Measurements from ENCODE around the gene MAP3K14.

The MAP3K14 gene

DNA sequence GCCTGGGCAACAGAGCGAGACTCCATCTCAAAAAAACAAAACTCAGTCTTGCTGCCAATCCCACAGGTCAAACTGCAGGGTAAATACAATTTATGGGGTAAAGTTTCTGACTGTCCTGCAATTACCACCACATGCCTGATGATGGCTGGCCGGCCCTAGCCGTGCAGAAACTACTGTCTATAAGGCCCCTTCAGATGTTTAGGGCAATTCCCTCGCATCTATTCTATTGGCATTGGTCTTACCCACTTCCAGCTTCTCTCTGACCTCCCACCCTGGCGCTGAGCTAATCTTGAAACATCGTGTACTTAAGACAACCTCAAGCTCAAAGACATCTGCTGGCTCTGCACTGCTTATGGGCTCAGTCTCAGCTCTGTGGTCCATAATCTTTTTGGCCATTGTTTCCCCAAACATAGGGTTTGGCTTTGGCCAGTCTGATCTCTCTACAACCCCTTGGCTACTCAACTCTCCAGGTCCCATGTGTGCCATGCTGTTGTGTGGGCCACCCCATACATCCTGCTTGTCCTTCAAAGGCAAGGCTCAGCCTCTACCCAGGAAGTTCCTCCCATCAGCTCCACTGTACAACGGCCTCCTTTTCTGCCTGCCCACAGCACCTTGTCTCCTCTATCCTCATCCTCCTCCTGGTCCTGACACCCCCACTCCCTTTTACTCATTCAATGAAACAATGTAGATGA, 16.6 kb downstream of the MAP3K14 start:
- no peak for DNase-seq (ENCODE audit: low read depth in 2 of 2)

DNA sequence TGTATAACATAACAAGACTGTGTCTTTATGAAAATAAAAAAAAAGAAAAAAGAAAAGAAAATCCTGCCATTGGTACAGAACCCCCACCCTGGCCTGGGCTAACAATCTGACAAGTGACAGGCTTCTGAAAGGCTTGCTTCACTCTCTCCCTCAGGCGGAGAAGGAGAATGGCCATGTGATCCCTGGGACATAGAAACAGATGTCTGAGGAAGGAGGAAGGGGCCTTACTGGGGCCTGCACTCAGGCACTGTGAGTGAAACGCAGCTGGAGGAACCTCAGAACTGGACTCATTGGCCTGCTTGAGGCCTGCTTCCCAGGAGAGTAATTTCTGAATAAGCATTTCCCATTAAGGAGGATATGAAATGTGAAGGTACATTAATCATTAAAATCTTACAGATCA, 17.5 kb downstream of the MAP3K14 start:
- DNase-seq (ENCODE audit: low read depth in 2 of 2), result no peak

DNA sequence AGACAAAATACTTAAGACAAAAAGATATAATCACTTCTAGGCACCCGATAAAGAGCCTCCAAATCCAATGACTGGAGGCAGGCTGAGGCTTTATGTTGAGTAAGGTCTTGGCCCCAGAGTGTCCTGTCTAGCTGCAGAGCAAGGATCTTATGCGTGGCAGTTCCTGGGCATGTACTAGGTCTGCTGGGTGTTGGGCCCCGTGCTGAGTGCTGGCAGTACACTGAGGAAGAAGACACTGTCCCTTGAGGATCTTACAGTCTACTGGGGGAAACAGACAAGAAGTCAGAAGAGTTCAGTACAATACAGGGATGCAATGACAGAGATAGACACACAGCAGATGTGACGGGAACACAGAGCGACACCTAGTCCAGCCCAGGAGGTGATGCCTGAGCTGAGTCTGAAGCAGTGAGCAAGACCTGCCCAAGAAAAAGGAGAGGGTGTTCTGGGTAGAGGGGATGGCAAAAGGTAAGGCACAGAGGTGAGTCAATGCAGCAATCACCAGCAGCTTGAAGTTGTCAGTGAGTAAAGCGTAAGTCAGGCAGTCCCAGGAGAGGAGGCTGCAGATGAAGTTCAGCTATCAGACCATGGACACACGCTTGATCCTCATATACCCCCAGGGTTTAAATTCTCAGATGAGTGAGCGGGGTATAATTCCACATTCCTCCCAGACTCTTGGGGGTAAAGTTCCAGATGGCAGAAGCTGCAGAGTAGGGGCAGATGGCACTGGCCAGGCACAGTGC, 18.1 kb downstream of the MAP3K14 start:
- DNase-seq (ENCODE audit: low read depth in 2 of 2), result no peak

DNA sequence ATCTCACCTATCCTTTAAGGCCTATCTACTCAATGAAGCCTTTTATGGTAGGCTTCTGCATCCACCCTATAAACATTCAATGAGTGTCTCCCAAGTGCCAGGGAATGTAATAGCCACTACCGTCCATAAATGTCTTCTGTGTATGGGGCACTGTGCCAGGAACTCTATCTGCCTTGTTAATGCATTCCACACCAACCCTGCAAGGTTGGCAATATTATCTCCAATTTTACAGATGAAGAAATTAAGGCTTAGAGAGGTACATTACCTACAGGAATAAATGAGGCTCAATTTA, 20.0 kb downstream of the MAP3K14 start:
- no peak for DNase-seq (ENCODE audit: low read depth in 2 of 2)

DNA sequence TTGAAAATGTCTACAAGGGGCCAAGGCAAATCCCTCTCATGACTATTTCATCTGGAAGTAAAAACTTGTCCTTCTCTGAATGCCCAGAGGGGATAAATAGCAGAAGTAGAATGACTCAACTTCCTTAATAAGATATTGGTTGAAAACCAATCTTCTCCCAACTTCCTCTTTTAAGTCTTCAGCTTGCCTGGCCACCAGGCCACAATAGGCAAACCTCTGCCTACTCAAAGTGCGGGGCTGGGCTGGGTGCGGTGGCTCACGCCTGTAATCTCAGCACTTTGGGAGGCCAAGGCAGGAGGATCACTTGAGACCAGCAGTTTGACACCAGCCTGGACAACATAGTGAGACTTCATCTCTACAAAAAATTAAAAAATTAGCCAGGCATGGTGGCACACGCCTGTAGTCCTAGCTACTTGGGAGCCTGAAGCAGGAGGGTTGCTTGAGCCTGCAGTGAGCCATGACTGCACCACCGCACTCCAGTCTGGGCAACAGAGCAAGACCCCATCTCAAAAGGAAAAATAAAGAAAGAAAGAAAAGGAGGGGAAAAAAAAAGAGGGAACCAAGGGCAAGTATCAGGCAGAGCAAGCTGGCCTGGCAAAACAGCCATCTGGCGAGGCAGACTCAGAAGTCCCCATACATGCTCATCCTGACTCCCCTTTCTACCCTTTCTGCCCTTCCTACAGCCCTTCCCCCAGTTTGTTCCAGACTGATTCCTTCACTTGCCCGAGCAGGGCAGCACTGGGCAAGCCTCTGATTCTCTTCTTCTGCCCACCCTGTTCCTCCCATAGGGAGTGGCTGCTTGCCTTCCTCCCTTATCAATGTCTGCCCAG, 20.6 kb downstream of the MAP3K14 start:
- no peak for DNase-seq (ENCODE audit: low read depth in 2 of 2)

DNA sequence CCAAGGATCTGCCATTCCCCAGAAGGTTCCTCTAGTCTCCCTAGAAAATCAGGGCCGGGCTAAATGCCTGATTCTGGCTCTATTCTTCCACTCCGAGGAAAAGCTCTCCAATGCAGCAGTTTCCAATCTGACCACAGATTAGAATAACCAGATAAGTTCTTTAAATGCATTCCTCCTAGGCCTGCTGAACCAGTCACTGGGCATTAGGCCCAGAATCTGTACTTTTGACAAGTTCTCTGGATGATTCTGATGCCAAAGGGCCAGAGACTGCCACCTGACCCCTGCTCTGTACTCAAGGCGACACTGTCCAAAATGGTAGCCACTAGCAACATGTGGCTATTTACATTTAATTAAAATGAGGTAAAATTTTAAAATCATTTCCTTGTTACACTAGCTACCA, 22.3 kb downstream of the MAP3K14 start:
- DNase-seq (ENCODE audit: low read depth in 2 of 2), result no peak

DNA sequence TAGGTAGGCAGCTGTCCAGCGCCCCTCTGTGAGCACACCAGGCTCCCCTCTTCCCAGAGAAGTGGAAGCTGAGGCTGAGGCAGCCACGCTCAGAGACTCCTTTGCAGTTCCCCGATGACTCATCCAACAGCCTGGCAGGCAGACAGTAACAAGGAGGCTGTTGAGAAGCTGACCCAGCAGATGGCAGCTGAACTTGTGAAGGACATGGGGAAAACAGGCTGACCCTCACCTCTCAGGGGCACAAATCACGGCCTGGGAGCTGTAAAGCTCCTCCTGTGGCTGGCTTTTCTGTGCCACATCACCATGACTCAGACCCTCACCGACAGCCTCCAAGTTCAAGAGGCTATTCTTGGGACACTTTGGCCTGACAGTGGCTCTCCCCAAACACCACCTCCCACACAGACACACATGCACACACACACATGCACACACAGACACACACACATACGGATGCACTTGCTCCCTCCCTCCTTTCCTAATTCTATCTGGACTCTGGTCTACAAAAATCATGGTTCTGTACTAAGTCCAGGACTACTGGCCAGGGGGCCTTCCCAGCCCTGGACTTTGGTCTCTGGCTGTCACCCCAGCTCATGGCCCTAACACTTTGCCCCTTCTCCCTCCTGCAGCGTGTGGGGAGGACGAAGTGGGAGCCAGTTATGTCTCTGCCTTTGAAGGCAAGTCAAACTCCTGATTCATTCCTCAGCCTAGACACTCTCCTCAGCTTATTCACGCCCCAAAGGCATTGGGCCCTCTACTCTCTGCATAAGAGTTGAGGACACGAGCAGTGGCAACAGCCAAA, 23.2 kb downstream of the MAP3K14 start:
- no peak for DNase-seq (ENCODE audit: low read depth in 2 of 2)

DNA sequence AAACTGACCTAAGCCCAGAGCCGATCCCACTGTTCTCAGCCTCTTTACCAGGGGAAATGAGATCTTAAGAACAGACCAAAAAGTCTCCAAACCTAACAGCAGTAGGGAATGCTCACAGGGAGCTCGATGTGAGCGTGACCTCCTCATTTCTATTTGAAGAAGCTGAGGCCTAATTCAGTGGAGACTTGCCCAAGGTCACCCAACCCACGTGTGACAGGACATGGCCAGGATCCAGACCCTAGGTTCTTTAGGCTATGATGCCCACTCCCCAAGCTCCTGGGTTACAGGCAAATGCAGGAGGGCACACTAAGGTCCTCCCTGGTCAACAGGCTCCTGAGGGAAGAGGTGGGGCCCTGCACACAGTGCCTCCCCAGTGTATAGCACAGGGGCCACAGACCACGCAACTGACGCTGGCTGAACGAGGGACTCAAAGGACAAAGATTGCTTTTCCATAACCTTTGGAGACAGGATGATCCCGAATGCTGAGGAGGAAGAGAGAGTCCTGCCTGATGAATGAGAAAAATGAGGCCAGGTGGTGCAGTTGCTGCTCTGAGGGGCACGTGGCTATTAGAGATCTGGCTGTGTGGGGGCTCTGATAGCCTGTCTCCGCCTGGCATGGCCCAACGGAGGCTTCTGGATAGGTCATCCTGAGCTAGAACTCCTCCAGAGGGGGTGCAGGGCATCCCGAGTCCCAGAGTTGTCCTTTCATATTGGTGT, 24.0 kb downstream of the MAP3K14 start:
- no peak for DNase-seq (ENCODE audit: low read depth in 2 of 2)

DNA sequence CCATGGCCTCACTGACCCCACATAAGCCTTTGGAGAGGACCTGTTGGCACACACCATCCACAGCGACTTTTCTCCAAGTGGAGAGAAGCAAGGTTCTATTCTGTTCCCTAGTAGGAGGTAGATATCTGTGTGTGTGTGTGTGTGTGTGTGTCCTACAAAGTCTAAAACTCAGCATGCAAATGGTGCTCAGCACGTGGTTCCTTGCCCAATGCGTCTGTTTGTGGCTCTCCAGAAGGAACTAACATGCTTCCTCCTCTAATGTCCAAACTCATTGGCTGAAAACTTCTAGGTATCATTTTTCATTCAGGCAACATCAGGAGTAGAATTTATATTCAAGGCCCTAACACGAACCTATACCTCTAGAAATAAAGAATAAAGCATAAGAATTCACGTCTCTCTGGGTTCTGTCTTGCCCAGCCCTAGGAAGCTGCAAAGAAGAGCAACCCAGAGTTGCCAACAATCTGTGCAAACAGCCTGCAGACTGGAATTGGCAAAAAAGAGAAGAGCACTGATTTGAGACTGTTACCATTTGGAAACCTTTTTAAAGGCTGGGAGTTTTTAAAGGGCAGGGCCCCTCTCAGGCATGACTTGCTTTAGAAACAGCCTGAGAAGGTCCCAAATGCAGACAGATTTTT, 25.5 kb downstream of the MAP3K14 start:
- DNase-seq (ENCODE audit: low read depth in 2 of 2), result no peak

DNA sequence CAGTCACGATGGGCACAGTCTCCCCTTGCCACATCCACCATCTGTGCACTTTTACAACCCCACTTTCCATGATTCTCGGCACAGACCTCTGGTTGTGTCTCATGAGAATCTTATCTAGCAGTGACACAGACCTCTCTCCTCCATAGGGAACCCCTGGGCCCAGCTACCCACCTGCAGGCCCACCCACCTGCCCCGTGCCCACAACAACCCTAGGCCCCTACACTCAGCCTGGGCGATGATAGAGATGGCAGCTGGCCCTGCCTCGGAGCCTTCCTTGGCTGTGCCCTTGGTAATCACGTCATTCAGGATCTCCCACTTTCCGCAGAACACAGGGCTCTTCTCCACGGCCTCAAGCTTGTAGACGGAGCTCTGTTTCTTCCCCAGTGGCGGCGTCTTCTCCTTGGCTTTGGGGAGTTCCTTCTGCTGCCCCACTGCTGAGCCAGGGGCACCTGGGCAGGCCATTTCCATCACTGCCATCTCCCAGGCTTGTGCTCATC, 26.5 kb downstream of the MAP3K14 start:
- DNase-seq (ENCODE audit: low read depth in 2 of 2), result no peak

DNA sequence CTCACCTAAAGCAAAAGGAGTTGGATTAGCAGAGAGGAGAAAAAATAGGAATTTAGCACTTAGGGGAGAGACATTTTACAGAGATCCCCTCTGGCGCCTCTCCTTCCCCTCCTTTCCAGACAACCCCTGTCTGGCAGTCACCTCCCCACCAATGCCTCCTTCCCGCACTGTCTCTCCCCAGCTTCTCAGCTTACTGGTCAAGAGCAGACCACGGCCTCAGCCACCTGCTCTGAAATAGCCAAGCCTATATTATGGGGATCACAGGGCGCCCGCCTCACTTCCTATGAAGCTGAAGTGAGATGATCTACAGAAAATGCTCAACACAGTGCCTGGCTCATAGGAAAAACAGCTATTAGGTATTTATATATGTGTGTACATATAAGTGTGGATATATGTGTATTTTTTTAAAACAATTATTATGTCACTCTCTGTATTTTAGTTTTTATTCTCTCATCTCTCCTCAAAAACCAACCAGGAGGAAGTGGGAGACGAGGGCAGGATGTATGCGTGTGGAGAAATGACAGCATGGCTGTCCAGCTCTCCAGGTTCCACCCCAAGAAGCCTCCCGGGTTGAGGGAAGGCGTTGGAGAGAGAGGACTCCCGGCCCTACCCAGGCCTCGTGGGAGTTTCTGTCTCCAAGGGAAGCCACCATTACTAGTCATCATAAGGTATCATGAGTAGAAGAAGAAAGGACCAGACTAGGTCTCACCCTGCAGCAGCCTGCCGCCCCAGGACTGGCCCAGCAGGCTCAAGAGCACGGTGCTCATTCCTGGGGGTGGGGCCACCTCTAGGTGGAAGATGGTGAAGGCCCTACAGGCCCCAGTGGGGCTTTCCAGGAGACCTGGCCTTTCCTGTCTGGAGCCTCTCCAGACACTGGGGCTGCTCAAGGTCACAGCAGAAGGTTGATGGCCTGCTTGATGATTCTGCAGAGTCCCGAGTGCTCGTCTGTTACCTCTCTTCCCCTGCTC, 27.2 kb downstream of the MAP3K14 start:
- DNase-seq (ENCODE audit: low read depth in 2 of 2), result no peak

DNA sequence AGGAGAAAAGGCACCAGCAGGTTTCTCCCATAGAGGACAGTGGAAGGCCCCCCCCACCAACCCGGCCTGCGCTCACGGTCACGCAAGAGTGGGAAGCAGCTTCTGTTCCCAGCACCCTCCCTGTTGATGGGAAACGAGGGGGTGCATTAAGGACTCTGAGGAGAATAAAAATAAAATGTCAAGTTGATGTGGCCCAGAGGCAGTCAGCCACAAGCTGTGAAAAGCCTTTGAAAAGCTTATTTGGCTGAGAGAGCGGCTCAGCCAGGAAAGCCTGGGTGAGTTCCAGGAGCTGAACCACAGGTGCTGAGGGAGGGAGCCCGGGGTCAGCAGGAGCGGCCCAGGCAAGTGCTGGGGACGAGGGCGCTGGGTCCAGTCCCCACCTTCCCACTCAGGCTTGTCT, 28.0 kb downstream of the MAP3K14 start:
- DNase-seq (ENCODE audit: low read depth in 2 of 2), result no peak

DNA sequence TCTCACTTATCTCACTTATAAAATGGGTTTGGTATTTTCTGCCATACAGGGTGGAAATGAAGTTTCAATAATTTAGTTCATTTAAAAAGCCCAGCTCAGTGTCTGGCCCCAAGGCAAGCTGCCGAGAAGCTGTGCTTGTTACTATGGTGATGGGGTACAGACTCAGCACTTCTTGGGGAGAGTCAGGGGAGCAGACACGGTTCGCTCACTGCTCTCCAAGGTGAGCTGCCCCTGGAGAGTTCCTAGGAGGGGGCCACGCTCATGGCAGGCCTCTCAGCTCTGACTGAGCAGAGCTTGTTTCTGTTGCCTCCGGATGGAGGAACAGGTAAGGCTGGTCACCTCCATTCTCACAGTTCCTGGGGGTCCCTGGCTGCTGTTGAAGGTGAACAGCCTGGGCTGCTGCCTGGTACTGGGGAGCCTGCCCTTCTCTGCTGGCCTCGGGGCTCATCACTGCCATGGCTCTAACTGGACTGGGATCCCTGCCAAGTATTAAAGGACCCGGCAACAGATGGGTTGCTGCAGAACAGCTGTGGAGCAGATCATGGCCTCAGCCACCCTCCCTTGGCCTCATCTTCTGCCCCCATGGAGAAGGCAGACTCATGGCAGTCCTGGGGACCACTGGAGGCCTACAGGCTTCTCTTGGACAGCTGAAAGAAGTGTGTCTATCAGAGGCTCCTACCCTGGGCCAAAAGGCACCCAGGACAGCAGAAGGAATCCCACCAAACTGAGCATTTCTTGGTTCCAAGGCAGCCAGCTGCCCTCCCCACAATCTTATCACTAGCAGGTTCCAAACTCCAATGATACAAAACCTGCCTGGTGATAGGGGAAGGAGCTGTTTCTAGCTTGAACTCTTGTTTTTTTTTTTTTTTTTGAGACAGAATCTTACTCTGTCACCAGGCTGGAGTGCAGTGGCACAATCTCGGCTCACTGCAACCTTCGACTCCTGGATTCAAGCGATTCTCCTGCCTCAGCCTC, 29.0 kb downstream of the MAP3K14 start:
- no peak for DNase-seq (ENCODE audit: low read depth in 2 of 2)

DNA sequence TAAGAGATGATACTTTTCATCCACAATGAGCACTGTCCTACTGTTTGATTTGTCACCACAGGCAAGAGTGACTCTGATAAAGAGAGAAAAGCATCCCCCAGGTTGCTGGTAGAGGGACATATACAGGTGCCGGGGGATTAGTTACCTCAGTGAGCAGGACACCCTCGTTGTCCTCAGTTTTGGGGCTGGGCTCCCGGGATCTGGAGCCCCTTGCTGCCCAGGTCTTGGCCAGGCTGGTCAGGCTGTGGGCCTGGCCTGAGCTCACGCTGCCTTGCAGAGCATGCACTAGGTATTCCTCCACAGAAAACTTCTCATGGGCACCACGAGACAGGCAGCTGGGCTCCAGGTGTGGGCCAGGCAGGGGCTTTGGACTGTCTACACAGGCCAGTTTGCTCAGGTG, 30.5 kb downstream of the MAP3K14 start:
- no peak for DNase-seq (ENCODE audit: low read depth in 2 of 2)

DNA sequence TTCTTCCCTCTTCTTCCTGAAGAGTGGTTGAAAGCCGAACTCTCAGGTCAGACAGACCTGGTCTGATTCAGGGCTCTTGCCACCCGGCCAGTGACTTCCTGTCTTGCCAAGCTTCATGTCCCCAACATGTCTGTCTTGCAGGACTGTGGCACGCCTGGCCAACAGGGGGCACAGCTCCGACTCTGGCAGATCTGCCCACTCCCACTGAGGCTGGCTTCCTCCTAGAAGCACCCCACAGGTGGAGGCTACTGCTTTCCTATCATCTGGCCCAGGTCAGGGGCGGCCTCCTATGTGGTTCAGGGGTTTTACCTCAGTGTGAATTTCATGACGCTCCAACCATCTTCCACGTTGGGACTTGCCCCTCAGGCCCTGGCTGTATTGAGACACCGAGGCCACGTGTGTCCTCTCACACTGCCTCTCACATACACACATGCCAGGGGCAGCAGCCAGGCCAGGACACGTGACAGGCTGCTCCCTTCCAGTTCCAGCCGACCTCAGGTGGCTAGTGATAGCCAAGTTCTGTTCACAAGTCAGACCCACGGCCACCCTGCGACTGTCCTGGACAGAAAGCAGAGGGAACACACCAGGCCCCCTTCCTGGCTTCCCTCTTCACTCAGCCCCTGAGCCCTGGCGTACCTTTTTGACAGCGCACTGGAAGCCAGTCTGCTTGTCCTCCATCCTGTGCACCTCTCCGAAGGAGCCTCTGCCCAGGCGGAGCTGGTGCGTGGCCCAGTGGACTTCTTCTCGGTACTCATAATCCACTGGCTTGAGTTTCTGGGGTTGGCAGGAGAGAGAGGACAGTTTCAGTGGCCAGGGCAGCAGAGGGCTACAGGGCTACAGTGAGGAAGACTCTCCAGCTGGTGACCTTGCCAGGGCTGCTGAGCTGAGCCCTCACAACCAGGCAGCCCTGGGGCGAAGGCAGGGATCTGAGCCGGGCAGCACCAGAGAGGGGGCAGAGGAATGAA, 32.4 kb downstream of the MAP3K14 start:
- peak; percentile 34 to 39 for DNase-seq (ENCODE audit: low read depth in 2 of 2)

DNA sequence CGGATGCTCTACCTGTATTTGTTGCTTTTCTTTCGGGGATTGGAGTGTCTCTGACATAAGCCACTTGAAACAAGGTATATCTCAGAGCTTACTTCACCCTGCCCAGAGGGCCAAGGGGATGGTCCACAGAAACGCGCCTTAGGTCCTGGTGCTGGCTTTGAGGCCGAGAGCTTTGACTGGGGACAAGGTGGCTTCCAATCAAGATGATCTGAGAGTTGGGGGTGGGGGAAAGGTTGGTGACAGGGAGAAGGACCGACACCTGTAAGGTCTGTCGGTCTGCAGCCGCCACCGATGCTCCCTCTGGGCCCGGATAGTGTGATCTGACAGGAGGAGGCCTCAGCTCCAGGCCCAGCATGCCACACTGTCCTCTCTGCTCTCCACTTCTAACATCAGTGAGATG, 33.1 kb downstream of the MAP3K14 start:
- DNase-seq (ENCODE audit: low read depth in 2 of 2), result no peak
